Activated naive CD8-positive, alpha-beta T cell (primary cell): ENCODE data around the gene NVL.
A peak's percentile ranks its signal among the peaks of the same experiment; 100 is the strongest.

Experiments used
- H3K27ac Mint-ChIP-seq: one replicate; pipeline ENCODE4 v1.8.0; 2021; ENCODE audit warnings: mixed read lengths
- H3K27me3 Mint-ChIP-seq: one replicate; pipeline ENCODE4 v1.8.0; 2021; ENCODE audit warnings: mixed read lengths
- H3K36me3 Mint-ChIP-seq: one replicate; pipeline ENCODE4 v1.8.0; 2021; ENCODE audit warnings: mixed read lengths
- H3K4me1 Mint-ChIP-seq: one replicate; pipeline ENCODE4 v1.8.0; 2021; ENCODE audit warnings: low read depth, mixed read lengths
- H3K4me3 Mint-ChIP-seq: one replicate; pipeline ENCODE4 v1.8.0; 2021; ENCODE audit warnings: mild to moderate bottlenecking, mixed read lengths
- H3K9me3 Mint-ChIP-seq: one replicate; pipeline ENCODE4 v1.8.0; 2021; ENCODE audit warnings: low read depth, mixed read lengths

Gene NVL

DNA sequence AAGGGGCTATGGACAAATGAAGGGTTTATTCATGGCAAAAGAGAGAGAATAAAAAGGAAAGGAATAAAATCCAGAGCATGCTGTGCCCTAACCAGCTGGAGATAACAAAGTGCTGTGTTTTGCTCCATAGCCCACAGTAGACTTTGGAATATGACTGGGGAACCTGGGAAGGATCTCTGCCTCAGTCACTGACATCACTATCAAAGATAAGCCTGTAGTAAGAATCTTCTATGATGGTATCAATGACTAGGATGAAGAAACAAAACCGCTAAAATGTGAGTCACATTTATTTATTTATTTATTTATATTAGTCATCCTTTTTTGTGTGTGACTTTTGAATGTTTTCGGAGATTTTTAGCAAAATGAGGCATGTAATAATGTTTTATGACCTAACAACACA is 56.3 kb downstream of the NVL start:
- Mint-ChIP-seq H3K36me3 (peaks cover 11% of the 10 kb centered on the region), H3K27me3 (no peaks in the 10 kb centered on the region), H3K4me3 (no peak overlapping the region), H3K9me3 (no peaks in the 10 kb centered on the region), H3K27ac (no peak overlapping the region), H3K4me1 (no peaks in the 10 kb centered on the region)

DNA sequence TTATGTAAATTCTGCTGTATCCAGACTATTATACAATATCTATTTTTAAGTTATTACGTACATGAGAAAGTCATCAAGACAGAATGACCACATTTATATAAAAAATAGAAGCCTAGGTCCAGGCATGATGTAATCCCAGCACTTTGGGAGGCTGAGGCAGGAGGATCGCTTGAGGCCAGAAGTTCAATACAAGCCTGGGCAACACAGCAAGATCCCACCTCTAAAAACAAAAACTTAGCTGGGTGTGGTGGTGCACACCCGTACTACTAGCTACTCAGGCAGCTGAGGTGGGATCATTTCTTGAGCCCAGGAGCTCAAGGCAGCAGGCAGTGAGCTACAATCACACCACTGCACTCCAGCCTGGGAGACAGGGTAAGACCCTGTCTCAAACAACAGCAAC is 58.9 kb downstream of the NVL start:
- Mint-ChIP-seq H3K4me3 (no peak overlapping the region), H3K4me1 (peaks cover 1% of the 10 kb centered on the region), H3K27me3 (no peaks in the 10 kb centered on the region), H3K27ac (no peak overlapping the region), H3K36me3 (peaks cover 9% of the 10 kb centered on the region), H3K9me3 (no peaks in the 10 kb centered on the region)

DNA sequence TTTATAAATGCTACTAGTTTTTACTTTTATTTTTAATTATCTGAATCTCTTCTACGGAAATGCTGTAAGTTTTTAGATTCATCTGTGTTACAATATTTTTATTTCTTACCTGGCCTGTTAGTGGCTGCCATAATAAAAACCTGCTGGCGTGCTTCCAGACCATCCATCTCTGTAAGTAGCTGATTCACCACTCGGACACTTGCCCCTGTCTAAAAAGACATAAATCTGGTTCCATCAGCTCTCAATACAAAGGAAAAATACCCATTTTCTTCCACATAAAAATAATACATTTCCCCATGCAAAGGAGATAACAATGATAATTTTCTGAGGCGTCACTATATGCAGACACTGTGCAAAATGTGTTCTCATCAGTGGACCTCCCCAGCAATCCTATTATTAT is 62.0 kb downstream of the NVL start:
- Mint-ChIP-seq H3K4me1 (peaks cover 7% of the 10 kb centered on the region), H3K27ac (no peak overlapping the region), H3K4me3 (no peak overlapping the region), H3K36me3 (peaks cover 10% of the 10 kb centered on the region), H3K27me3 (no peaks in the 10 kb centered on the region), H3K9me3 (no peaks in the 10 kb centered on the region)

DNA sequence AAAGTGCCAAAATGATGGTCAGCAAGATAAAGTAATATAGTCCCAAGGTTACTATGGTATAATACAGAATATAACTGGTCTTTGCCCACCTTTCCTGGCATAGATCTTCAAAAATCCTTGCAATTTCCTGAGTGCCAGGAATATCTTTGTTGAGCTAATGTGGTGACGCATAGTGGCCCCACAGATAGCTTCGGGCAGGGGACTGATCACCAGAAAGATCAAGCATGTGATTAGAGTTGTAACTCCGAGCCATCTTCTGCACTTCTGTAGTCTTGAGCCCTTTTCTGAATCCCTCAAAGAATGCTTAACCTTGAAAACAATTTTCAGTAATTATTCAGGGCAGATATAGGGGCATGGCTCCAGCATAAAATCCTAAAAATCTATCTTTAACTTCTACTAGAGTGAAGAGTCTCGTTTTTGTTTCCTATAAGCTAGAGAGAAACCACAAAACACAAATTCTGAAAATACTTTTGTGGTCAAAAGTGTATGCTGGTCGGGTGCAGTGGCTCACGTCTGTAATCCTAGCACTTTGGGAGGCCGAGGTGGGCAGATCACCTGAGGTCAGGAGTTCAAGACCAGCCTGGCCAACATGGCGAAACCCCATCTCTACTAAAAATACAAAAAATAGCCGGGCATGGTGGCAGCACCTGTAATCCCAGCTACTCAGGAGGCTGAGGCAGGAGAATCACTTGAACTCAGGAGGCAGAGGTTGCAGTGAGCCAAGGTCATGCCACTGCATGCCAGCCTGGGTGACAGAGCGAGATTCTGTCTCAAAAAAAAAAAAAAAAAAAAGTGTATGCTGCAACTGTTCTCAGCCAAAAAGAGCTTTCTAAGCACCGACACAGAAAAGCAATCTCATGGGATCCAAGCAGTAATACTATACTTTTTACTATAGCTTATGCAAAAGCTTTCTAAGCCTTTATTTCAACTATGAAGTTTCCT is 62.8 kb downstream of the NVL start:
- no peak overlapping the region for H3K27ac Mint-ChIP-seq
- H3K9me3 Mint-ChIP-seq, result no peaks in the 10 kb centered on the region
- no peak overlapping the region for H3K4me3 Mint-ChIP-seq
- peaks cover 16% of the 10 kb centered on the region for H3K36me3 Mint-ChIP-seq
- peaks cover 14% of the 10 kb centered on the region for H3K4me1 Mint-ChIP-seq
- no peaks in the 10 kb centered on the region for H3K27me3 Mint-ChIP-seq

DNA sequence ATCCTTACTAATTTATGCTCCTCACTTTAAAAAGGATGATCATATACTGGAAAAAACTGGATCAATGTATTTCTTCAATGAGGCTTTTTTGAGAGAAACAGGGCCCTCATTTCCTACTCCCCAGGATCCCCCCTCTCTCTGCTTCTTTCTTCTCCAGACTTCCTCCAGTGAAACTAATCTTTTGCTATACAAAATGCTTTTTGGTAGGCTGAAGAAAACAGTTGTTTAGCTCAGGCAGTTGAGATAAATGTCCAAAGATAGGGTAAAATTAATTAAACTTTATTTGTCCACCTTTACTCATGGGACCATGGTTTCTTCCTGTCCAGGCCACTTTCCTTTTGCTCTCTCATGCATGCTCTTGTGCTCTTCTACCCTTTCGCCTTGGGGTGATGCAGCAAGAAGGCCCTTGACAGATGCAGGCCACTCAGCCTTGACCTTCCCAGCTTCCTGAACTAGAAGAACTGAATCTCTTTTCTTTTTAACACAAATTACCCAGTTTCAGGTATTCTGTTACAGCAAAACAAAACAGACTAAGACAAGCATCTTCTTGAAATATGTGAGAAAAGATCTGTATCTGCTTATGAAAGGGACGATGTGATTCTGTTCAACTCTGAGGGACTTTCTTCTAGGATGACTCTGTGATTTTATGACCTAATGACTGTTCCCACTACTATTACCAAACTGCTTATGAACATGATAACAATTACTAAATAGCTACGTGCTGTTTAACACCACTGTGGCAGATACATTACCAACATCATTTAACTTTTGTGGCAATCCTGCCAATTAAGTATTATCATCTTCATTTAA is 63.7 kb downstream of the NVL start:
- Mint-ChIP-seq H3K4me1 (peaks cover 21% of the 10 kb centered on the region), H3K9me3 (no peaks in the 10 kb centered on the region), H3K36me3 (peaks cover 16% of the 10 kb centered on the region), H3K27ac (no peak overlapping the region), H3K27me3 (no peaks in the 10 kb centered on the region), H3K4me3 (no peak overlapping the region)

DNA sequence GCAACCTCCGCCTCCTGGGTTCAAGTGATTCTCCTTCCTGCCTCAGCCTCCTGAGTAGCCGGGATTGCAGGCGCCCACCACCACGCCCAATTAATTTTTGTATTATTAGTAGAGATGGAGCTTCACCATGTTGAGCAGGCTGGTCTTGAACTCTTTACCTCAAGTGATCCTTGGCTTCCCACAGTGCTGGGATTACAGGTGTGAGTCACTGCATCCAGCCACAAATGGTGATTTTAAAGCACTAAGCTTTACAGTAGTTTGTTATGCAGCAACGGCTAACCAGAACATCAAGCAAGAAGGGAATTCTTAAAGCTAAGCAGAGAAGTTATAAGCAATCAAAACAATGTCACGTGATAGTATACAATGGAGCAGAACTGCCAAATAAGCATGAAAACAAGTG is 65.7 kb downstream of the NVL start:
- Mint-ChIP-seq H3K4me1 (peaks cover 24% of the 10 kb centered on the region), H3K27me3 (no peaks in the 10 kb centered on the region), H3K36me3 (peaks cover 15% of the 10 kb centered on the region), H3K27ac (no peak overlapping the region), H3K4me3 (no peak overlapping the region), H3K9me3 (no peaks in the 10 kb centered on the region)

DNA sequence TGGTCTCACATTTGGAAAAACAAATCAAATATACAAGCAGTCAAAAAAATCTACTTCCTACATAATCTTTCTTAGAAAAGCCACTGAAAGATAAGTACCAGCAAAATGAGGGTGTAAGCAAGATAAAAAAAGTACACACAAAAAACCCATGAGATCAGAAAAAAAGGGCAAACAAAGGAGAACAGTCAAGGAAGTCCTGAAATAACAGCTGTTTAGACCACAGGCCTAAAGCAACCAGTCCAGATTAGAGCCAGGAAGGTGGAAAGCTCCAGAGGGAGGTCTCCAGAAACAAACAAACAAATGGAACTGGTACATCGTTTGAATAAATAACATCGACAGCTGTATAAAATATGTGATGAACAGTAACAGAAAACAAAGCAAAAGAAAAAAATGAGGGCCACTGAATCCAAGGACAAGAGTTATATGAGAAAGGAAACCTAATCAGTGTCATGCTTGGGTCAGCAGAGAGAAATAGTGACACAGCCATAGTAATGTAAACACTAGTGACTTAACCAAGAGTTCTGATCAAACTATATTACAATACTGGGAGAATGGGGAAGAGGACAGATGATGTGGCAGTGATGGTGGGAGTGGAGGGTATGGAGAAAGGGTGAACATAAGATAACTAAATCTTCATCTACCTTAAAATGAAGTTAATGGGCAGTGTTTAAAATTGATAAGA is 67.5 kb downstream of the NVL start:
- Mint-ChIP-seq H3K4me1 (peaks cover 24% of the 10 kb centered on the region), H3K27me3 (no peaks in the 10 kb centered on the region), H3K27ac (peak overlapping the region; percentile 0), H3K9me3 (no peaks in the 10 kb centered on the region), H3K4me3 (no peak overlapping the region), H3K36me3 (peaks cover 15% of the 10 kb centered on the region)

DNA sequence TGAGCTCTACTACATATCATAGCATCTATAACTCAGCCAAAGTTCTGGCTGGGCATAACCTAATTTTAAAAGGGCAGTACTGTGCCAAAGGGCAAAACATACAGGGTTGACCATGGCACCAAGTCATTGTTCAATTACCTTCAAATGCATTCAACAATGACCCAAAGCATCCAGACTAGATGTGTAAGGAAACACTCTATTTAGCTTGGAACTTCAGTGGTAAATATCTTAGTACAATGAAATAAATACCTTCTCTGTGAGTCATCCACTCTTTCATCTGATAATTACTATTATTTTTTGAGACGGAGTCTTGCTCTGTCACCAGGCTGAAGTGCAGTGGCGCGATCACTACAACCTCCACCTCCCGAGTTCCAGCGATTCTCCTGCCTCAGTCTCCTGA is 70.0 kb downstream of the NVL start:
- Mint-ChIP-seq H3K4me1 (peaks cover 22% of the 10 kb centered on the region), H3K4me3 (no peak overlapping the region), H3K27ac (no peak overlapping the region), H3K36me3 (peaks cover 18% of the 10 kb centered on the region), H3K9me3 (no peaks in the 10 kb centered on the region), H3K27me3 (no peaks in the 10 kb centered on the region)

DNA sequence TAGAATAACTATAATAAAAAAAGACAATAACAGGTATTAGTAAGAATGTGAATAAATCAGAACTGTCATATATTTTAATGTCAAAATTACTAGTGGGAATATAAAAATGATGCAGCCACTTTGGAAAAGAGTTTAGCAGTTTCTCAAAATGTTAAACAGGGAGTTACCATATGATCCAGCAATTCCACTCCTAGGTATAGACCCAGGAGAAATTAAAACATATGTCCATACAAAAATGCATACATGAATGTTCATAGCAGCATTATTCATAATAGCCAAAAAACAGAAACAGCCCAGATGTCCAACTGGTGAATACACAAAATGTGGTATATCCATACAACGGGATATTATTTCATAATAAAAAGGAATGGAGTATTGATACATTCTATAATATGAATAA is 71.6 kb downstream of the NVL start:
- H3K36me3 Mint-ChIP-seq, result peaks cover 12% of the 10 kb centered on the region
- H3K4me1 Mint-ChIP-seq, result peaks cover 18% of the 10 kb centered on the region
- no peak overlapping the region for H3K4me3 Mint-ChIP-seq
- no peaks in the 10 kb centered on the region for H3K27me3 Mint-ChIP-seq
- no peak overlapping the region for H3K27ac Mint-ChIP-seq
- no peaks in the 10 kb centered on the region for H3K9me3 Mint-ChIP-seq

DNA sequence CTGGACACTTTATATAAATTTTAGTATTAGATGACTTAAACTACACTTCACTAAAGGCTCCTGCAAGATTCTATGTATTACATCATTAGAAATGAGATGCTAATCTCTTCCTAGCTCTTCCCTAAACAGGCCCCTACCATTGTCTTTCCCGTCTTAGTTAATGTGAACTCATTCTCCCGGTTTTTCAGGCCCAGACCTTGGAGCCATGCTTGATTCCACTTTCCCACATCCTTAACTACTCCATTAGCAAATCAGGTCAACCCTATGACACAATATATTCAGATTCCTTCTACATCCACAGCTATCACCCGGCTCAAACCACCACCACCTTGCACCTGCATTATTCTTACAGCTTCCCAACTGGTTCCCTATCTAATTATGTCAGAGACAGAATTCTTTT is 73.3 kb downstream of the NVL start:
- Mint-ChIP-seq H3K27me3 (no peaks in the 10 kb centered on the region), H3K4me3 (no peak overlapping the region), H3K36me3 (peaks cover 8% of the 10 kb centered on the region), H3K27ac (no peak overlapping the region), H3K4me1 (peaks cover 6% of the 10 kb centered on the region), H3K9me3 (no peaks in the 10 kb centered on the region)

DNA sequence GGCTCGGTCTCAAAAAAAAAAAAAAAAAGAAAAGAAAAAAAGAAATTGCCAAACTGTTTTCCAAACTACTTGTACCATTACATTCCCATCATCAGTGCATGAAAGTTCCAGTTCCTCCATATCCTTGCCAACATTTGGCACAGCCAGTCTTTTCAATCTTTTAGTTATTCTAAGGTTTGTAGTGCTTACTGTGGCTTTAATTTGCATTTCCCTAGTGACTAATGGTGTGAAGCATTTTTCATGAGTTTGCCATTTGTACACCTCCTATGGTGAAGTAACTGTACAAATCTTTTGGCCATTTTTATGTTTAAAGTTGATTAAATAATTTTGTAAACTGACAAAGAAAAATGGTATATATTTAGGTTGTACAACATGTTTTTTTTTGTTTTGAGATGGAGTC is 76.3 kb downstream of the NVL start:
- Mint-ChIP-seq H3K9me3 (no peaks in the 10 kb centered on the region), H3K27ac (no peak overlapping the region), H3K36me3 (peaks cover 11% of the 10 kb centered on the region), H3K27me3 (no peaks in the 10 kb centered on the region), H3K4me3 (no peak overlapping the region), H3K4me1 (no peaks in the 10 kb centered on the region)

DNA sequence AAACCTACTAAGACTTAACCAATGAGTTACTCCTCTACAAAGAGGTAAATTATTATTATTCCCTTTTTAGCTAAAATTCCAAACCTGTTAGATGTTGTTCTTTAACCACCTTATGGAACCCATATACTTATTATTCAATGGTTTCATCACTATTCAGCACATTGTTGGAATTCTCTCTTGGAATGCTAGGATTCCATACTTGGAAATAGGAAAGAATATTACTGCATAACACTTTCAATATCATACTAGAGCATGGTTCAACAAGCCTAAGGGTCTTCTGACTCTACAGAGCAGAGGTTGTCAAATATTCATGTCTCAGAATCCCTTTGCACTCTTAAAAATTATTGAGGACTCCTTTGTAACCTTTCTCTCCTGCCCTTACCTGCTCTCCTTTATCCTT is 77.5 kb downstream of the NVL start:
- Mint-ChIP-seq H3K9me3 (no peaks in the 10 kb centered on the region), H3K27me3 (no peaks in the 10 kb centered on the region), H3K27ac (no peak overlapping the region), H3K4me3 (no peak overlapping the region), H3K36me3 (peaks cover 12% of the 10 kb centered on the region), H3K4me1 (peaks cover 2% of the 10 kb centered on the region)

DNA sequence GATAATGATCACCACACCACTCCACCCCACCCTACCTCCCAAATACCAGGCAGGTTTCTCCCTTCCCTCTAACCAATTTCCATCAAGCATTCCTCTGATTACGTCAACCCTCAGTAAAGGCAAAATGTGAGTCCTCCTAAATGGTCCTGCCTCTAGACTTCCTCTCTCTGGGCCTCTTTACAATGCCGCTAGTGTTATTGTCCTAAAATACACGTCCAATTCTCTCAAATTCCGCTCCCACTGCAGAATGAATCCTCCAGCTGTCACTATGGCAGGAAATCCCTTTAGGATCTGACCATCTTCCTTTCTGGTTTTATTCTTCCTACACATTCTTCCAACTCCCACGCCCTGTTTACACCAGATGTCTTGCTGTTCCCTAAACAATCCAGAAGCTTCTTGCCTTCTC is 78.2 kb downstream of the NVL start:
- no peaks in the 10 kb centered on the region for H3K27me3 Mint-ChIP-seq
- peaks cover 2% of the 10 kb centered on the region for H3K4me1 Mint-ChIP-seq
- no peak overlapping the region for H3K27ac Mint-ChIP-seq
- no peaks in the 10 kb centered on the region for H3K9me3 Mint-ChIP-seq
- H3K36me3 Mint-ChIP-seq, result peaks cover 11% of the 10 kb centered on the region
- no peak overlapping the region for H3K4me3 Mint-ChIP-seq

DNA sequence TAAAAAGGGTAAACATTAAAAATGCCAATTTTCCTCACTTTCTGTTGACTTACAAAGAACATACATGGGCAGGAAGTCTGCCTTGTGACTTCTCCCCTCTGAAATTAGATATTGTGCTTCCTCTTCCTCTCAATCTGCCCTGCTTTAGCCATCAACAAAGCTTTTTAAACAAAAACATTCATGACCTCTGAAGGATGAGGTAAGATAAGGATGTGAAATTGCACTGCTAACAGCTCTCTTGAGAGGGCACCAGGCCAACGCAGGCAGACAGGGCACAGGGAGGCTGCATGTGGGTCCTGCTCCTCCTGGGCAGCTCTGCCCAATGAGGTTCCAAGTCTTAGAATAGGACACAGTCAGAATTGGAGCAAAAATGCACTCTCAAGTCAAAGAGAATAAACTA is 84.8 kb downstream of the NVL start:
- Mint-ChIP-seq H3K27me3 (no peaks in the 10 kb centered on the region), H3K9me3 (no peaks in the 10 kb centered on the region), H3K27ac (peak overlapping the region; percentile 90), H3K4me3 (peak overlapping the region; percentile 59), H3K4me1 (peaks cover 16% of the 10 kb centered on the region), H3K36me3 (peaks cover 5% of the 10 kb centered on the region)

DNA sequence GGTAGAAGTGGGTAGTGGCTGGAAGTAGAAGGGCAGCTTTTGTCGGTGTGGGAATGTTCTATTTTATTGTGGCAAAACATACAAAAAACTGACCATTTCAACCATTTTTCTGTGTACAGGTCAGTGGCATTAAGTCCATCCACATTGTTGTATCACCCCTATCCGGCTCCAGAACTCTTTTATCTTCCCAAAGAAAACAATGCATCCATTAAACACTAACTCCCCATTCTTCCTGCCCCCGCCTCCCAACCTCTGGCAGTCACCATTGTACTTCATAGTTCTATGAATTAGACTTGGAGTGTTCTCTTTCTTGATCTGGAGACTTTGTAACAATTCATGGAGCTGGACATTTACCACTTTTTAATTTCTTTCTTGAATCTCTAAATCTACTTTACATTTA is 91.2 kb downstream of the NVL start:
- H3K36me3 Mint-ChIP-seq, result peaks cover 6% of the 10 kb centered on the region
- H3K9me3 Mint-ChIP-seq, result no peaks in the 10 kb centered on the region
- no peak overlapping the region for H3K4me3 Mint-ChIP-seq
- no peak overlapping the region for H3K27ac Mint-ChIP-seq
- no peaks in the 10 kb centered on the region for H3K27me3 Mint-ChIP-seq
- H3K4me1 Mint-ChIP-seq, result peaks cover 1% of the 10 kb centered on the region
